Upper lobe of left lung (tissue), 4 donors: ENCODE data around the gene HID1.

ENCODE experiments used
- EP300 ChIP-seq, 4 donors: sonication (generic); formaldehyde crosslinking; IDR thresholded peaks; one replicate each; pipeline ENCODE4 v1.5.1; 2017; ENCODE audit warnings: antibody characterized with exemption in 4 of 4, control low read depth in 2 of 4
- POLR2A ChIP-seq, 4 donors: fragments of 450-650 bp; IDR thresholded peaks; one replicate each; pipeline ENCODE4 v1.5.1; 2016 to 2017; ENCODE audit warnings: antibody characterized with exemption in 4 of 4, mild to moderate bottlenecking in 2 of 4
- POLR2AphosphoS5 ChIP-seq, 2 donors: sonication (generic); formaldehyde crosslinking; IDR thresholded peaks; one replicate each; pipeline ENCODE4 v1.5.1; 2017; ENCODE audit warnings: antibody characterized with exemption in 2 of 2
- TF ChIP-seq, protein P1 (sequence below), 6 experiments: fragments of 450-650 bp in 4 of 6; fragments of 200-600 bp in 2 of 6; sonication (generic) in 2 of 6; IDR thresholded peaks; one replicate each; pipeline ENCODE4 v1.5.1; 2016 to 2019; ENCODE audit warnings: antibody characterized with exemption in 6 of 6

DNA sequence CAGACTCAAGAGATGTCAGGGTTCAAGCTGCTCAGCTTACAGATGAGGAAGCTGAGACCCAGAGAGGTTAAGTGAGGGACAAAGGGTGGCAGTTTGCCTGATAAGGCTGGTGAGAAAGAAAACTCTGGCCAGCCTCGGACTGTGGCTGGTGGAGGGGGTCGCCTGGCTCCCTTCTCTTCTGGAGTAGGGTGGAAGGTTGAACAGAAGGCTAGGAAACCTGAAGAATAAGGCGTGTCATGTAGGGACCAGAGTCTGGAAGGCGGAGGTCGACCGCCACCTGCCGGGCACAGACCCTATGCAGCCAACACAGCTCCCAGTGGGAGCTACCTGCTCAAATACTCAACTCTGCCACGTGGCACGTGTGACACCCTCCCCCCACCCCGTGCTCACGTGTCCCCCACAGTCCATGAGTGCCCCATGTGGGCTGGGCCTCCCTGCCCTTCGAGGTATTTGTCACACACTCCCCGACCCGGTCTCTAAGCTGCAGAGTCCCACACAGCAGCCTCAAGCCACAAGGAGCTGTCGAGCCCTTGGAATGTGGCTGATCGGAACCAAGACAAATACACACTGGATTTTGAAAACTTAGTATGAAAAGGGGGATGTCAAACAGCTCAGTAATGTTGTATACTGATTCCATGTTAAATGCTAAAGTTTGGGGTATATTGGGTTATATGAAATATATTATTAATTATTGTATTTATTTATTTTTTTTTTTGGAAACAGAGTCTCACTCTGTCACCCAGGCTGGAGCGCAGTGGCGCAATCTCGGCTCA lies 11.8 kb downstream of the HID1 start:
- TF ChIP-seq POLR2AphosphoS5 (IDR thresholded peaks at IDR 0.05) (no peak), POLR2A (IDR thresholded peaks at IDR 0.05) (no peak), EP300 (IDR thresholded peaks at IDR 0.05) (no peak)
- TF ChIP-seq, protein P1, sequence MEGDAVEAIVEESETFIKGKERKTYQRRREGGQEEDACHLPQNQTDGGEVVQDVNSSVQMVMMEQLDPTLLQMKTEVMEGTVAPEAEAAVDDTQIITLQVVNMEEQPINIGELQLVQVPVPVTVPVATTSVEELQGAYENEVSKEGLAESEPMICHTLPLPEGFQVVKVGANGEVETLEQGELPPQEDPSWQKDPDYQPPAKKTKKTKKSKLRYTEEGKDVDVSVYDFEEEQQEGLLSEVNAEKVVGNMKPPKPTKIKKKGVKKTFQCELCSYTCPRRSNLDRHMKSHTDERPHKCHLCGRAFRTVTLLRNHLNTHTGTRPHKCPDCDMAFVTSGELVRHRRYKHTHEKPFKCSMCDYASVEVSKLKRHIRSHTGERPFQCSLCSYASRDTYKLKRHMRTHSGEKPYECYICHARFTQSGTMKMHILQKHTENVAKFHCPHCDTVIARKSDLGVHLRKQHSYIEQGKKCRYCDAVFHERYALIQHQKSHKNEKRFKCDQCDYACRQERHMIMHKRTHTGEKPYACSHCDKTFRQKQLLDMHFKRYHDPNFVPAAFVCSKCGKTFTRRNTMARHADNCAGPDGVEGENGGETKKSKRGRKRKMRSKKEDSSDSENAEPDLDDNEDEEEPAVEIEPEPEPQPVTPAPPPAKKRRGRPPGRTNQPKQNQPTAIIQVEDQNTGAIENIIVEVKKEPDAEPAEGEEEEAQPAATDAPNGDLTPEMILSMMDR (IDR thresholded peaks at IDR 0.05), result peak in 5 of 6 experiments; percentile 19 to 83 (median 42)
